Femur (tissue), 1 donor: ENCODE results near the gene CES1.
"Not testable (repeated sequence)": the region's sequence is repeated elsewhere in the genome, so short reads cannot be mapped to it uniquely, and the experiment has no call there.

Source experiments
- DNase-seq: peaks from one replicate; pipeline ENCODE4 v3.0.0-alpha.2; 2017

The CES1 gene

GRCh38 chr16:55832773-55833691 lies at the start of gene CES1:
Gene CES1 (minus strand): TSS chr16:55833096. CDS start chr16:55833055, 41 bp downstream.
- DNase-seq: no peak

GRCh38 chr16:55876854-55877253 lies 44.0 kb upstream of the CES1 start:
- DNase-seq: no peak

GRCh38 chr16:55875273-55875672 lies 42.4 kb upstream of the CES1 start, which contains the start of gene CES5A:
Gene CES5A (minus strand): TSS chr16:55875373. CDS start chr16:55875221, 152 bp downstream.
- DNase-seq: no peak

GRCh38 chr16:55873122-55873521 lies 40.2 kb upstream of the CES1 start:
- no peak for DNase-seq

- no peak for DNase-seq
Observed at GRCh38 chr16:55872130-55872529, 39.2 kb upstream of the CES1 start.

GRCh38 chr16:55871411-55872038 lies 38.6 kb upstream of the CES1 start:
- no peak for DNase-seq

- DNase-seq: no peak
Observed at GRCh38 chr16:55868980-55869379, 36.1 kb upstream of the CES1 start.

- DNase-seq: no peak
Observed at GRCh38 chr16:55868137-55868536, 35.2 kb upstream of the CES1 start.

GRCh38 chr16:55861288-55861687 lies 28.4 kb upstream of the CES1 start:
- DNase-seq: no peak

GRCh38 chr16:55857650-55858049 lies 24.8 kb upstream of the CES1 start:
- DNase-seq: not testable (repeated sequence)

- no peak for DNase-seq
Observed at GRCh38 chr16:55856950-55857349, 24.1 kb upstream of the CES1 start.

GRCh38 chr16:55853114-55853513 lies 20.2 kb upstream of the CES1 start:
- no peak for DNase-seq

- no peak for DNase-seq
Observed at GRCh38 chr16:55849536-55849935, 16.6 kb upstream of the CES1 start.

GRCh38 chr16:55846598-55847346 lies 13.9 kb upstream of the CES1 start:
- DNase-seq: no peak

GRCh38 chr16:55843105-55843395 lies 10.2 kb upstream of the CES1 start:
- no peak for DNase-seq

GRCh38 chr16:55842369-55843104 lies 9.6 kb upstream of the CES1 start:
- no peak for DNase-seq

GRCh38 chr16:55839115-55839514 lies 6.2 kb upstream of the CES1 start:
- DNase-seq: no peak

- no peak for DNase-seq
Observed at GRCh38 chr16:55836158-55836611, 3.3 kb upstream of the CES1 start.

GRCh38 chr16:55835581-55835980 lies 2.7 kb upstream of the CES1 start:
- DNase-seq: no peak

GRCh38 chr16:55835173-55835572 lies 2.3 kb upstream of the CES1 start:
- DNase-seq: not testable (repeated sequence)

- DNase-seq: no peak
Observed at GRCh38 chr16:55834049-55834448, 1.2 kb upstream of the CES1 start.

GRCh38 chr16:55832425-55832772 lies 497 bp downstream of the CES1 start:
- DNase-seq: no peak
